ENCODE measurements around the gene CLCNKB.
"Not testable (repeated sequence)": the region's sequence is repeated elsewhere in the genome, so short reads cannot be mapped to it uniquely, and the experiment has no call there.

Gene CLCNKB

GRCh38 chr1:16028237-16029002 is 15.2 kb upstream of the CLCNKB start:
- no peak overlapping the region for H3K27ac ChIP-seq
- no peak for TF ChIP-seq CTCF (IDR thresholded peaks at IDR 0.05)
- H3K4me3 ChIP-seq: no peak overlapping the region
- no peak for DNase-seq (ENCODE audit: low spot score)

GRCh38 chr1:16029003-16029268 is 14.6 kb upstream of the CLCNKB start:
- not testable (repeated sequence) for DNase-seq (ENCODE audit: low spot score); H3K27ac ChIP-seq; H3K4me3 ChIP-seq

DNA sequence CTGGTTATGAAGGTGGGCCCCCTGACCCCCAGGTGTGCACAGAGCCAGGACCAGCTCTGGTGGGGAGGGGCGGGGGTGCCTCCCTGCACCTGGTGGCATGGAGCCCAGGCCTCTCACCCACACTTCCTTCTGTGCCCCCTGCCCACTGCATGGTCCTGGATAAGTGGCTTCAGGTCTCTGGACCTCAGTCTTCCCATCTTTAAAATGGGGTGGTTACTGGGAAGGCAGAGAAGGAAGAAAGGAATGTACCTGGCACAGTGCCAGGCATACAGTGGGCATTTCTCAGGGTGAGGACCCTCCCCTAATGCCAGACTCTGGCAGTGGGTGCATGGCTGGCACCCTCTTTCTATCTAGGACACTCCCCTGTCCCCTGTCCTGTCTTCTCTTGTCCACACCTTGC is 14.3 kb upstream of the CLCNKB start:
- no peak for DNase-seq (ENCODE audit: low spot score)
- no peak overlapping the region for H3K4me3 ChIP-seq
- no peak overlapping the region for H3K27ac ChIP-seq
- TF ChIP-seq CTCF (IDR thresholded peaks at IDR 0.05): no peak

DNA sequence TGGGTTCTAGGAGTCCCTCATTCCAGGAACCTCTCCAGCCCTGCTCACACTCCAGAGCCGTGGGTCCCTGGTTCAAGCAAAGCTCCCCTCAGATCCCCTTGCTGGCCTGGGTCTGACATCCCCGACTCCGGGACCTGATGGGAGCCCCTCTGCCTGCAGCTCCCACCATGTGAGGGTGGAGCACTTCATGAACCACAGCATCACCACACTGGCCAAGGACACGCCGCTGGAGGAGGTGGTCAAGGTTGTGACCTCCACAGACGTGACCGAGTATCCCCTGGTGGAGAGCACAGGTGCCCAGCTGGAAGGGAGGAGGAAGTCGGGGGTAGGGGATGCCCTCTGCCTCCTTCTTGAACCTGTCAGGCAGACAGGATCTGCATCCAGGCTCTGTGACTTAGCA is 12.0 kb upstream of the CLCNKB start:
- TF ChIP-seq CTCF (IDR thresholded peaks at IDR 0.05): no peak
- no peak overlapping the region for H3K4me3 ChIP-seq
- DNase-seq (ENCODE audit: low spot score): no peak
- H3K27ac ChIP-seq: no peak overlapping the region

DNA sequence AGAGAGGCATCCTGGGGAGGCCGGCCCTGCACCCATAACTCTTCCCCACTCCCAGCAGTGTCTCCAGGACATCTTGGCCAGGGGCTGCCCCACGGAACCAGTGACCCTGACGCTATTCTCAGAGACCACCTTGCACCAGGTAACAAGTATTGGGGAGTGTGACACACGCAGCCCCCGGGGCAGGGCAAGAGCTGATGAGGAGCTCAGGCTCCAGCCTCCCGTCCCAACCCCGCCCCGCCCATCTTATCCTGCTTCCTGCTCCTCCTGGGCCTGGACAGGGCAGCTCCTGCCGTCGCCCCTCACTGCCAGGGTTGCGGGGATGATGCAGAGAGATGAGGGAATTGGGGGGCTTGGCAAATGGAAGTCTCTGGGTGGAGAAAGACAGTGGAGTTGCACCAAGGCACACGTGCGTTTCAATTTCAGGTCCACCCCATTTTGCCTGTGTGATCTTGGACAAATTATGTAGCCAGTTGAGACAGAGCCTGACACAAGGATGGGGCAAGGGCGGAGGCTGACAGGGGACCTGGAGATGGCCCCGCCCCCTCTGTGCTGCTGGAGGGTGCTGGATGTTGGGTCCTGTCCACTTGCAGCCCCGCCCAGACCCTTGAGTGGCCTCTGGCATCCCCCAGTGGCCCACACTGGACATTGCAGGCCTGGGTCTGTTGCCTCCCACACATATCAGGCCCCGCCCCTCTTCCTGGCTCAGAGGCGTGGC is 11.0 kb upstream of the CLCNKB start:
- H3K27ac ChIP-seq: no peak overlapping the region
- no peak overlapping the region for H3K4me3 ChIP-seq
- peak; percentile 90 for DNase-seq (ENCODE audit: low spot score)
- TF ChIP-seq CTCF (IDR thresholded peaks at IDR 0.05): peak; percentile 97

- H3K4me3 ChIP-seq; DNase-seq (ENCODE audit: low spot score); H3K27ac ChIP-seq: not testable (repeated sequence)
These were observed 10.4 kb upstream of the CLCNKB start for GRCh38 chr1:16033103-16033632.

DNA sequence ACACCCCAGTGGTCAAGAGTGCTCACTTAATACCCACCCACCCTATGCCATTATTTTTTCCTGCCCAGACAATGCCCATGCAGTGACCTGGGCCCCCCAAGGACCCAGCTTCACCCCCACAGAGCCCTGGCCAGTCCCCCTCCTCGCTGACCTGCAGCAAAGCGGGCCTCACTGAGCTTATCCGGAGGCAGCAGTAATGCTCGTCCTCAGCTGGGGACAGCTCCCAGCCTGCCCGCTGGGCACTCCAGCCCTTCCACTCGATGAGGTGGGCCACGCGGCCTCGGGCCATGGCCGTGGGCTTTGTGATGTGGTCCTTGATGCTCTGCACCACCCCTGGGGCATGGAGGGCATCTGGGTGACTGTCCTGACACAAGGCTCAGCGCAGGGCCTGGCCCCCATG is 7.1 kb upstream of the CLCNKB start:
- H3K4me3 ChIP-seq; H3K27ac ChIP-seq; DNase-seq (ENCODE audit: low spot score): not testable (repeated sequence)

DNA sequence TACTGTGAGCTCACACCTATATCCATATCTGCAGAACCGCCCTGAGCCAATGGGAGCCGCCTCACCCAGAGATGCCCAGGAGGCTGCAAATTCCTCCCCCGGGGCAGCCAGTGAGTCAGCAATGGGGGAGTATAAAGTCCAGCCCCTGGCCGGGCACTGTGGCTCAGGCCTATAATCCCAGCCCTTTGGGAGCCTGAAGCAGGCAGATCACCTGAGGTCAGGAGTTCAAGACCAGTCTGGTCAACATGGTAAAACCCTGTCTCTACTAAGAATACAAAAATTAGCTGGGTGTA is 5.0 kb upstream of the CLCNKB start:
- Histone ChIP-seq H3K4me3 (no peak overlapping the region), H3K27ac (no peak overlapping the region)
- no peak for DNase-seq (ENCODE audit: low spot score)
- no peak for TF ChIP-seq CTCF (IDR thresholded peaks at IDR 0.05)

GRCh38 chr1:16039871-16040270 is 3.7 kb upstream of the CLCNKB start:
- H3K4me3 ChIP-seq; DNase-seq (ENCODE audit: low spot score); H3K27ac ChIP-seq: not testable (repeated sequence)
